Fibroblast of lung (primary cell): Measurements from ENCODE around the gene DENND6B.

Source experiments
- EZH2 ChIP-seq: IDR thresholded peaks from 2 replicates; pipeline ENCODE4 v1.5.1; 2012; ENCODE audit warnings: low read length, control low read depth, mild to moderate bottlenecking; ENCODE audit errors: missing control alignments
- TF ChIP-seq, protein P1 (sequence below), 2 donors: IDR thresholded peaks in 1 of 2; conservative IDR thresholded peaks in 1 of 2; 1 replicate in 1 of 2; 2 replicates in 1 of 2; pipeline ENCODE4 v1.5.1; 2011 to 2012; ENCODE audit warnings: low read length in 2 of 2, control low read depth in 1 of 2, inconsistent platforms in 1 of 2, low read depth in 1 of 2, mild to moderate bottlenecking in 1 of 2

DNA sequence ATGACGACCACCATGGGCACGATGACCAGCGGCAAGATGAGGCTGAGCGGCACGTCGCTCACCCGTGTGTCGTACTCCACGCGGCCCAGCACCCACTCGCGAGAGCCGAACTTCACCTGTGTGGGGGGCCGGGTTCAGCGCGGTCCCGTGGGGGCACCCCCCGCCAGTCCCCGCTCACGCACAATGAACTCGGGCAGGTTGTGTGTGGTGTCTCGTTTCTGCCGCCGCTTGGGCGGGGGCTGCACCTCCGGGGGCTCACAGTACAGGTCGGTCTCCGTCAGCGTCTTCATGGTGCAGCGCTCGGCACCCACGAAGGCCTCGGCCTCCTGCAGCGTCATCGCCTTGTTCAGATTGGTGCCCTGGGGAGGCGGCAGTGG is 45.4 kb downstream of the DENND6B start:
- TF ChIP-seq, protein P1, sequence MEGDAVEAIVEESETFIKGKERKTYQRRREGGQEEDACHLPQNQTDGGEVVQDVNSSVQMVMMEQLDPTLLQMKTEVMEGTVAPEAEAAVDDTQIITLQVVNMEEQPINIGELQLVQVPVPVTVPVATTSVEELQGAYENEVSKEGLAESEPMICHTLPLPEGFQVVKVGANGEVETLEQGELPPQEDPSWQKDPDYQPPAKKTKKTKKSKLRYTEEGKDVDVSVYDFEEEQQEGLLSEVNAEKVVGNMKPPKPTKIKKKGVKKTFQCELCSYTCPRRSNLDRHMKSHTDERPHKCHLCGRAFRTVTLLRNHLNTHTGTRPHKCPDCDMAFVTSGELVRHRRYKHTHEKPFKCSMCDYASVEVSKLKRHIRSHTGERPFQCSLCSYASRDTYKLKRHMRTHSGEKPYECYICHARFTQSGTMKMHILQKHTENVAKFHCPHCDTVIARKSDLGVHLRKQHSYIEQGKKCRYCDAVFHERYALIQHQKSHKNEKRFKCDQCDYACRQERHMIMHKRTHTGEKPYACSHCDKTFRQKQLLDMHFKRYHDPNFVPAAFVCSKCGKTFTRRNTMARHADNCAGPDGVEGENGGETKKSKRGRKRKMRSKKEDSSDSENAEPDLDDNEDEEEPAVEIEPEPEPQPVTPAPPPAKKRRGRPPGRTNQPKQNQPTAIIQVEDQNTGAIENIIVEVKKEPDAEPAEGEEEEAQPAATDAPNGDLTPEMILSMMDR (conservative IDR thresholded peaks at IDR 0.05 in 1 of 2, IDR thresholded peaks at IDR 0.05 in 1 of 2; ENCODE audit: low read depth in 1 of 2, low read length in 2 of 2): no peak
- no peak for TF ChIP-seq EZH2
